PFSK-1 (cell line): ENCODE results near the gene CCL25.

ENCODE experiments used
- FOXP2 ChIP-seq: optimal IDR thresholded peaks from 2 replicates; pipeline ENCODE3; 2011; ENCODE audit warnings: borderline replicate concordance, control low read depth, inconsistent platforms; ENCODE audit not compliant: insufficient read depth; ENCODE audit errors: extremely low read length, extremely low read depth
- POLR2AphosphoS5 ChIP-seq: IDR thresholded peaks from 2 replicates; pipeline ENCODE4 v1.6.1; 2012; ENCODE audit warnings: low read depth, mild to moderate bottlenecking, control low read depth, low read length, moderate library complexity
- SIN3A ChIP-seq: IDR thresholded peaks from 2 replicates; pipeline ENCODE4 v1.6.1; 2012; ENCODE audit warnings: mild to moderate bottlenecking, low read length, moderate library complexity, borderline replicate concordance; ENCODE audit not compliant: insufficient read depth
- TAF1 ChIP-seq: IDR thresholded peaks from 2 replicates; pipeline ENCODE4 v1.6.1; 2012; ENCODE audit warnings: low read length, control low read depth, borderline replicate concordance; ENCODE audit not compliant: insufficient read depth
- TF ChIP-seq, protein P1 (sequence below), 2 experiments: IDR thresholded peaks; 2 replicates each; pipeline versions ENCODE4 v1.6.1 to v1.8.0; 2011 to 2012; ENCODE audit warnings: low read depth in 2 of 2, low read length in 2 of 2, control low read depth in 1 of 2, inconsistent platforms in 1 of 2, mild to moderate bottlenecking in 1 of 2, moderate library complexity in 1 of 2; ENCODE audit not compliant: insufficient read depth in 1 of 2

The CCL25 gene

DNA sequence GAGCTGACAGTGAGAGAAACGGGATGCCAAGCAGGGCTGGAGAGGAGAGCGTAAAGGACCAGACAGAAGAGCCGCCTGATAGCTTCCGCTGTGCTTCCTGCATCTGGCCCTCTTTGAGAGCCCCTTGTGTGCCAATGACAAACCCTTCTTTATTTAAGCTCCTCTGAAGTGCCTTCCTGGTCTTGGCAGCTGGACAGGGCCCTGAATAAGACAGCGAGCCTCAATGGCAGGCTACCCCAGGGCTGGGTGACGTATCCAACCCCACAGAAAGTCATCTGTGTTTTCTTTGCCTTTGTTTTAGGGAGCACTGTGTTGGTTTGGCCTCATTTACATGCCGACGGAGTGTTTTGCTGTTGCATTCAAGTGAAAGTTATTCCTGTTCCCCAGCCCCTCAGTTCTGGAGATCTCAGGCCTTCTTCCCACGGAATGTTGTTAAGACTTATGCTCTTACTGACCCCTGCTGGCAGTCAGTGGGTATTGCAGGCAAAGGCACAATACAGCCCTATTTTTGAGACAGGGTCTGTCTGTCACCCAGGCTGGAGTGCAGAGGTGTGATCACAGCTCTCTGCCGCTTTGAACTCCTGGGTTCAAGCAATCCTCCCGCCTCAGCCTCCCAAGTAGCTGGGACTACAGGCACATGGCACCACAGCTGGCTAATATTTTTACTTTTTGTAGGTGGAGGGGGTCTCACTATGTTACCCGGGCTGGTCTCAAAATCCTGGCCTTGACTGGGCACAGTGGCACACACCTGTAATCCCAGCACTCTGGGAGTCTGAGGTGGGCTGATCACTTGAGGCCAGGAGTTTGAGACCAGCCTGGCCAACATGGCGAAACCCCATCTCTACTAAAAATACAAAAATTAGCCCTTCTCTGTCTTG lies 16.8 kb downstream of the CCL25 start:
- no peak for TF ChIP-seq FOXP2
- TF ChIP-seq, protein P1, sequence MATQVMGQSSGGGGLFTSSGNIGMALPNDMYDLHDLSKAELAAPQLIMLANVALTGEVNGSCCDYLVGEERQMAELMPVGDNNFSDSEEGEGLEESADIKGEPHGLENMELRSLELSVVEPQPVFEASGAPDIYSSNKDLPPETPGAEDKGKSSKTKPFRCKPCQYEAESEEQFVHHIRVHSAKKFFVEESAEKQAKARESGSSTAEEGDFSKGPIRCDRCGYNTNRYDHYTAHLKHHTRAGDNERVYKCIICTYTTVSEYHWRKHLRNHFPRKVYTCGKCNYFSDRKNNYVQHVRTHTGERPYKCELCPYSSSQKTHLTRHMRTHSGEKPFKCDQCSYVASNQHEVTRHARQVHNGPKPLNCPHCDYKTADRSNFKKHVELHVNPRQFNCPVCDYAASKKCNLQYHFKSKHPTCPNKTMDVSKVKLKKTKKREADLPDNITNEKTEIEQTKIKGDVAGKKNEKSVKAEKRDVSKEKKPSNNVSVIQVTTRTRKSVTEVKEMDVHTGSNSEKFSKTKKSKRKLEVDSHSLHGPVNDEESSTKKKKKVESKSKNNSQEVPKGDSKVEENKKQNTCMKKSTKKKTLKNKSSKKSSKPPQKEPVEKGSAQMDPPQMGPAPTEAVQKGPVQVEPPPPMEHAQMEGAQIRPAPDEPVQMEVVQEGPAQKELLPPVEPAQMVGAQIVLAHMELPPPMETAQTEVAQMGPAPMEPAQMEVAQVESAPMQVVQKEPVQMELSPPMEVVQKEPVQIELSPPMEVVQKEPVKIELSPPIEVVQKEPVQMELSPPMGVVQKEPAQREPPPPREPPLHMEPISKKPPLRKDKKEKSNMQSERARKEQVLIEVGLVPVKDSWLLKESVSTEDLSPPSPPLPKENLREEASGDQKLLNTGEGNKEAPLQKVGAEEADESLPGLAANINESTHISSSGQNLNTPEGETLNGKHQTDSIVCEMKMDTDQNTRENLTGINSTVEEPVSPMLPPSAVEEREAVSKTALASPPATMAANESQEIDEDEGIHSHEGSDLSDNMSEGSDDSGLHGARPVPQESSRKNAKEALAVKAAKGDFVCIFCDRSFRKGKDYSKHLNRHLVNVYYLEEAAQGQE (IDR thresholded peaks at IDR 0.05; ENCODE audit: insufficient read depth in 1 of 2, low read depth in 2 of 2, low read length in 2 of 2) = no peak
- TF ChIP-seq TAF1 = no peak
- no peak for TF ChIP-seq POLR2AphosphoS5
- TF ChIP-seq SIN3A = no peak

DNA sequence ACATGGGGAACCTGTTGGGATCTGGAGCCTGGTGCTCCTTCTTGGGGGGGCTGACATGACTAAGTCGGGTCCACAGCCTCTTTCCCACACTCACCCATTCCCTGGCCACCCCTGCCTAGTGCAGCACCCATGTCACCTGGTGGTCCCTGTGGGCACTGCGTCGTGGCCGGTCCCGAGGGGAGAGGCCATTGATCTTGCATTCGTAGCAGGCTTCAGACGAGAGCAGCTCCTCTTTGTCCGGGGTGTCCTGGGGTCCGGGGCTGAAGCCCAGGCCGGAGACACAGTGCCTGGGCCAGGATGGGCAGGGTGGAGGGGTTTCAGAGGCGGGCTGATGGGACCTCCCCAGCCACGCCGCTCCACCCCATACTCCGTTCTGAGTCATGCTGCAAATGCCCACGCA lies 19.4 kb downstream of the CCL25 start:
- no peak for TF ChIP-seq SIN3A
- TF ChIP-seq, protein P1 (IDR thresholded peaks at IDR 0.05; ENCODE audit: insufficient read depth in 1 of 2, low read depth in 2 of 2, low read length in 2 of 2) = no peak
- TF ChIP-seq TAF1 = no peak
- no peak for TF ChIP-seq POLR2AphosphoS5
- no peak for TF ChIP-seq FOXP2

DNA sequence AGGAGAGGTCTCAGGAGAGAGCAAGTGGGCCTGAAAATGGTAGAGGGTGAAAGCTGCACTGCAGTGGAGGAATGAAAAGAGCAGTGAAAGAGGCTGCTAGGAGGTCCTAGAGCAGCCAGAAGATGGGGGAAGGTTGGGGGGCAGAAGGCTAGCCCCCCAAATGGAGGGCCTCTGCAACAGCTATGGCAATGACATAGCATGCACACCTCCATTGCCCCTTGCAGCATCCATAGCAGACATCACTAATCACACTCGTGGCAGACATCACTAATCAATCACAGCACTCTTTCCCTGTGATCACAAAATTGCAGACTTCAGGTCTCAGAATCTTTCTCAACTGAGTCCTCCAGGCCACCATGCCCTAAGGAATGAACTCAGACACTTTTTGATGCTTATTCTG lies 21.9 kb downstream of the CCL25 start:
- TF ChIP-seq SIN3A (no peak), FOXP2 (no peak), TAF1 (no peak), POLR2AphosphoS5 (no peak)
- TF ChIP-seq, protein P1 (IDR thresholded peaks at IDR 0.05; ENCODE audit: insufficient read depth in 1 of 2, low read depth in 2 of 2, low read length in 2 of 2) = no peak

DNA sequence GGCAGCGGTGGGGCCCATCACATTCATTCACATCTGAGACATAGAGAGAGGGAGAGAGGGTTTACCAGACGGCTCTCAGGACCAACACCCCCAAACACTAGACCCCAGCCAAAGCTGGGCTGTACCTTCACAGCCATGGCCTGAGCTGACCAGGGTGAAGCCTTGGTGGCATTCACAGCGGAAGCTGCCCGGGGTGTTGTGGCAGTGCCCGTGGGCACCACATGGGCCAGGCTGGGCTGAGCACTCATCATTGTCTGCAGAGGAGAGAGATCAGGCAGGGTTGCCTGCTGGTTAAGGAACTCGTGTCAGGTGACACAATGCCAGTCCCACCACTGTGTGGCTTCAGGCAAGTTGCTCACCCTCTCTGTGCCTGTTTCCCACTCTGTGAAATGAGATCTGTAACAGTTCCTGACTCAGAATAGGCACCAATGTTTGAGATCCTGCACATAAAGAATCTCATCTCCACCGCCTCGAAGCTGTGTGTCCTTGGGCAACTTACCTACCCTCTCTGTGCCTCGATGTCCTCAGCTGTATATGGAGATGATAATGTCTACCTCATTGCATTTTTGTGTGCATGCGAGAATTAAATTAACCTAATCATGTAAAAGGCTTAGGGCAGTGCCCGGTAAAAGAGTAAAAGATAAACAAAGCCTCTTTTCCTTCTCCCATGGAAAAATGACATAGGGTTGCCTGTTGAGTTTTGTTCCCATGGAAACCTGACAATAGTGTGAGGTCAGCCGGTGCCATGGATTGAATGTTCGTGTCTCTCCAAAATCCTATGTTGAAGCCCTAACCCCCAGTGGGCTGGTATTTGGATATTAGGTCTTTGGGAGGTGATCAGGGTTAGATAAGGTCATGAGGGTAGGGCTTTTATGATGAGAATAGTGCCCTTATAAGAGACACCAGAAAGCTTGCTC lies 22.9 kb downstream of the CCL25 start:
- no peak for TF ChIP-seq POLR2AphosphoS5
- TF ChIP-seq, protein P1 (IDR thresholded peaks at IDR 0.05; ENCODE audit: insufficient read depth in 1 of 2, low read depth in 2 of 2, low read length in 2 of 2) = no peak
- TF ChIP-seq SIN3A = no peak
- TF ChIP-seq FOXP2 = no peak
- no peak for TF ChIP-seq TAF1
